Ovary (tissue), 3 donors: ENCODE measurements around the gene FAM193B.

Source experiments
- EP300 ChIP-seq: sonication (generic); formaldehyde crosslinking; IDR thresholded peaks from one replicate; pipeline ENCODE4 v1.6.1; 2017; ENCODE audit warnings: antibody characterized with exemption
- TF ChIP-seq, protein P1 (sequence below), 3 donors: fragments of 450-650 bp in 2 of 3; fragments of 200-600 bp in 1 of 3; IDR thresholded peaks; one replicate each; pipeline versions ENCODE4 v1.5.1 to v1.8.0; 2016 to 2022; ENCODE audit warnings: antibody characterized with exemption in 3 of 3, mild to moderate bottlenecking in 1 of 3
- donor health status: DM: no; HTN: no; CAD: no.

DNA sequence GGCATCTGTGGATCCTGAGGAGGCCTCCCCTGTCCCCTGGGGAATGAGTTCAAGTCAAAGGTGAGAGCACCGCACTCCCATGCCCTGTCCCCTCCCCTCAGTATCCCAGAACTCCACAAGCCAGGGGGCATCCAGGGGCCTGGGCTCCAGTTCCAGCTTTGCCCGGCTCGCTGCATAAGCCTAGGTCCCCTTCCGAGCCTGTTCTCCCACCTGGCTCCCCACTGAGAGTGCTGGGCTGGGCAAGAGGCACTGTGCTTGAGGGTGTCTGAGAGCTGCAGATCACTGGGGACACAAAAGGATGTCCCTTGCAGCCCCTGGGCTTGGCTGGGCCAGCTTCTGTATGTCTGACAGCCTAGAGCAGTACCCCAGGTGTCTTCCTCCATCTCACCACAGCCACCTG, 49.3 kb downstream of the FAM193B start:
- TF ChIP-seq EP300: no peak
- TF ChIP-seq, protein P1, sequence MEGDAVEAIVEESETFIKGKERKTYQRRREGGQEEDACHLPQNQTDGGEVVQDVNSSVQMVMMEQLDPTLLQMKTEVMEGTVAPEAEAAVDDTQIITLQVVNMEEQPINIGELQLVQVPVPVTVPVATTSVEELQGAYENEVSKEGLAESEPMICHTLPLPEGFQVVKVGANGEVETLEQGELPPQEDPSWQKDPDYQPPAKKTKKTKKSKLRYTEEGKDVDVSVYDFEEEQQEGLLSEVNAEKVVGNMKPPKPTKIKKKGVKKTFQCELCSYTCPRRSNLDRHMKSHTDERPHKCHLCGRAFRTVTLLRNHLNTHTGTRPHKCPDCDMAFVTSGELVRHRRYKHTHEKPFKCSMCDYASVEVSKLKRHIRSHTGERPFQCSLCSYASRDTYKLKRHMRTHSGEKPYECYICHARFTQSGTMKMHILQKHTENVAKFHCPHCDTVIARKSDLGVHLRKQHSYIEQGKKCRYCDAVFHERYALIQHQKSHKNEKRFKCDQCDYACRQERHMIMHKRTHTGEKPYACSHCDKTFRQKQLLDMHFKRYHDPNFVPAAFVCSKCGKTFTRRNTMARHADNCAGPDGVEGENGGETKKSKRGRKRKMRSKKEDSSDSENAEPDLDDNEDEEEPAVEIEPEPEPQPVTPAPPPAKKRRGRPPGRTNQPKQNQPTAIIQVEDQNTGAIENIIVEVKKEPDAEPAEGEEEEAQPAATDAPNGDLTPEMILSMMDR (IDR thresholded peaks at IDR 0.05): no peak
